Psoas muscle (tissue), 8 donors: Measurements from ENCODE around the gene RAD51C. TPM values are rescaled to one million over a fixed set of nuclear protein-coding genes. Genes with fewer than 3 reads are reported as not detected.
"Not testable (repeated sequence)": the region's sequence is repeated elsewhere in the genome, so short reads cannot be mapped to it uniquely, and the experiment has no call there.

ENCODE experiments used
- ATAC-seq, 4 donors: fragments of 200-7000 bp; cut with Tn5 transposase; one replicate each; pipeline ENCODE4 v1.9.1; 2020; ENCODE audit warnings: moderate library complexity in 3 of 4, mild to moderate bottlenecking in 2 of 4
- DNase-seq, 2 donors: peaks; one replicate each; pipeline ENCODE4 v3.0.0-alpha.2; 2020
- H3K27ac ChIP-seq: fragments of 200-600 bp; one replicate; pipeline ENCODE4 v1.8.0; 2022
- H3K27me3 ChIP-seq, 3 donors: fragments of 200-600 bp in 1 of 3; one replicate each; pipeline versions ENCODE4 v1.6.1 to v1.8.0; 2013 to 2022; ENCODE audit warnings: low read length in 2 of 3, mild to moderate bottlenecking in 2 of 3, moderate library complexity in 1 of 3; ENCODE audit not compliant: insufficient read depth in 3 of 3
- H3K36me3 ChIP-seq, 2 donors: fragments of 200-600 bp in 1 of 2; one replicate each; pipeline versions ENCODE4 v1.6.1 to v1.8.0; 2013 to 2022; ENCODE audit warnings: low read depth in 1 of 2, mild to moderate bottlenecking in 1 of 2, moderate library complexity in 1 of 2; ENCODE audit not compliant: insufficient read depth in 1 of 2
- H3K4me1 ChIP-seq: fragments of 200-600 bp; one replicate; pipeline ENCODE4 v1.8.0; 2022
- H3K4me3 ChIP-seq: fragments of 200-600 bp; one replicate; pipeline ENCODE4 v1.8.0; 2022; ENCODE audit warnings: mild to moderate bottlenecking
- H3K9me3 ChIP-seq: fragments of 200-600 bp; one replicate; pipeline ENCODE4 v1.8.0; 2022
- CTCF ChIP-seq: fragments of 200-600 bp; IDR thresholded peaks from one replicate; pipeline ENCODE4 v1.8.0; 2022; ENCODE audit warnings: antibody characterized with exemption
- WGBS, 3 donors: extraction: QIAGEN DNeasy Blood & Tissue Kit; methylation state at CpG; one replicate each; pipeline versions ENCODE4 v1.1.6 to v1.1.7; 2013; 5-methylcytosine and 5-hydroxymethylcytosine counted together
- intact Hi-C, 2 donors: fragments of 100-400 bp; cut with DNase I; formaldehyde crosslinking; loops; one replicate each; pipeline versions ENCODE4 v1.11.0 to v1.14.2; 2022
- polyA plus RNA-seq, 3 donors: library from polyadenylated mRNA; stranded (reverse); fragments of 200-250 nt; gene quantifications; one replicate each; pipeline ENCODE4 v1.2.3, GENCODE V29; 2013
- total RNA-seq, 4 donors: library from RNA; stranded (reverse); fragmentation: NEBNext Ultra II Directional in 2 of 4; extraction: Animal tissue kit (Norgen Biotek cat#: 25700) in 2 of 4; gene quantifications; one replicate each; pipeline versions ENCODE4 v1.2.1 to v1.2.4, GENCODE V29; 2021 to 2023
- donor health status: healthy with polysubstance abuse.
- donor health status: DM: no; HTN: no; CAD: no; lungs with moderate emphysema.
- donor health status: Bipolar disorder and iron deficiency.
- donor health status: healthy.
- donor health status: DM: yes; HTN: yes; CAD: no.
- donor health status: DM: no; HTN: no; CAD: no.
- donor health status: DM: no; HTN: no; CAD: no.
- donor health status: DM: yes; HTN: yes; CAD: no.

RAD51C gene
- total and polyA plus RNA-seq, 7 donors: 11.0 to 23.2 (median 16.9) TPM

- WGBS, 3 donors: 1 to 2% (median 2%) methylated on average over 38 of the region's 38 CpGs
- ATAC-seq: peak; percentile 95 to 97 (median 96)
- TF ChIP-seq CTCF: no peak
Measured at GRCh38 chr17:58658804-58659713, 33.3 kb upstream of the RAD51C start.

GRCh38 chr17:58659714-58660084, 32.7 kb upstream of the RAD51C start:
- DNase-seq, H3K27me3 ChIP-seq, intact Hi-C loops, H3K36me3 ChIP-seq, H3K9me3 ChIP-seq, H3K4me1 ChIP-seq: not testable (repeated sequence)
- Histone ChIP-seq H3K4me3 (peak overlapping the region; percentile 69), H3K27ac (peak overlapping the region; percentile 73)
- 24 to 27% (median 27%) methylated on average over 9 of the region's 9 CpGs for WGBS, 3 donors
- peak in 1 of 4 donors; percentile 6 for ATAC-seq

More at GRCh38 chr17:58658804-58659713, 33.3 kb upstream of the RAD51C start:
- intact Hi-C loops: no loop called here
- Histone ChIP-seq H3K9me3 (no peaks in the 10 kb centered on the region), H3K27me3 (no peaks in the 10 kb centered on the region), H3K4me3 (peak overlapping the region; percentile 69), H3K27ac (peak overlapping the region; percentile 73), H3K36me3 (no peaks in the 10 kb centered on the region), H3K4me1 (no peaks in the 10 kb centered on the region)
- DNase-seq: peak; percentile 38 to 72

- Histone ChIP-seq H3K9me3 (no peaks in the 10 kb centered on the region), H3K27me3 (no peaks in the 10 kb centered on the region), H3K27ac (no peak overlapping the region), H3K36me3 (no peaks in the 10 kb centered on the region), H3K4me1 (no peaks in the 10 kb centered on the region), H3K4me3 (no peak overlapping the region)
- intact Hi-C loops: no loop called here
- no peak for TF ChIP-seq CTCF
- ATAC-seq (no peak), DNase-seq (no peak)
- WGBS, 3 donors: 88 to 91% (median 89%) methylated on average over 4 of the region's 4 CpGs
Measured at GRCh38 chr17:58660621-58661020, 31.8 kb upstream of the RAD51C start.

- no peaks in the 10 kb centered on the region for H3K36me3 ChIP-seq
- no peak for TF ChIP-seq CTCF
- H3K9me3 ChIP-seq: no peaks in the 10 kb centered on the region
- 89 to 92% (median 91%) methylated on average over 26 of the region's 26 CpGs for WGBS, 3 donors
- intact Hi-C loops: no loop called here
- no peak overlapping the region for H3K4me3 ChIP-seq
- H3K27ac ChIP-seq: no peak overlapping the region
- H3K27me3 ChIP-seq: peaks cover 0 to 5% (median 0%) of the 10 kb centered on the region in 3 donors
- DNase-seq (no peak), ATAC-seq (no peak)
- H3K4me1 ChIP-seq: no peaks in the 10 kb centered on the region
Measured at GRCh38 chr17:58661499-58661898, 30.9 kb upstream of the RAD51C start.

- Histone ChIP-seq H3K9me3 (no peaks in the 10 kb centered on the region), H3K27me3 (peaks cover 0 to 13% (median 0%) of the 10 kb centered on the region in 3 donors), H3K36me3 (no peaks in the 10 kb centered on the region), H3K27ac (no peak overlapping the region), H3K4me1 (no peaks in the 10 kb centered on the region), H3K4me3 (no peak overlapping the region)
- WGBS, 3 donors: 71 to 84% (median 81%) methylated on average over 2 of the region's 2 CpGs
- ATAC-seq (no peak), DNase-seq (no peak)
- TF ChIP-seq CTCF: no peak
- intact Hi-C loops: no loop called here
Measured at GRCh38 chr17:58664302-58664701, 28.1 kb upstream of the RAD51C start.
